WI38 (cell line): ENCODE data around the gene E4F1.

Experiments
- H3K4me3 ChIP-seq: 2 replicates; pipeline ENCODE4 v1.5.1; 2011; ENCODE audit warnings: low read depth, mild to moderate bottlenecking, control low read depth, low read length
- CTCF ChIP-seq: IDR thresholded peaks from 2 replicates; pipeline ENCODE4 v1.5.1; 2012; ENCODE audit warnings: low read depth, mild to moderate bottlenecking, control low read depth, low read length

E4F1 gene

GRCh38 chr16:2207872-2208271, 15.5 kb upstream of the E4F1 start:
- TF ChIP-seq CTCF: no peak
- H3K4me3 ChIP-seq: no peak overlapping the region

DNA sequence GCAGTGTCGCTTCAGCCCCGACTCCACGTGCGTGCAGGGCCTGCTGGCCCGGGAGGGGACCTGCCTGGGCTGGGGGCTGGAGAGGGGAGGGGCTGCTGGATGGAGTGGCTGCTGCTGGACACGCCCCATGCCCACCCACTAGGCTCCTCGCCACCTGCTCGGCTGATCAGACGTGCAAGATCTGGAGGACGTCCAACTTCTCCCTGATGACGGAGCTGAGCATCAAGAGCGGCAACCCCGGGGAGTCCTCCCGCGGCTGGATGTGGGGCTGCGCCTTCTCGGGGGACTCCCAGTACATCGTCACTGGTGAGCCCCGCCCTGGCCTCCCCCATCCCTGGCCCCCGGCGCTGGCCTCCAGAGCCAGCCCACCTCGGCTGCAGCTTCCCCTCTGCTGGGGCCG, 15.1 kb upstream of the E4F1 start:
- TF ChIP-seq CTCF: no peak
- no peak overlapping the region for H3K4me3 ChIP-seq

DNA sequence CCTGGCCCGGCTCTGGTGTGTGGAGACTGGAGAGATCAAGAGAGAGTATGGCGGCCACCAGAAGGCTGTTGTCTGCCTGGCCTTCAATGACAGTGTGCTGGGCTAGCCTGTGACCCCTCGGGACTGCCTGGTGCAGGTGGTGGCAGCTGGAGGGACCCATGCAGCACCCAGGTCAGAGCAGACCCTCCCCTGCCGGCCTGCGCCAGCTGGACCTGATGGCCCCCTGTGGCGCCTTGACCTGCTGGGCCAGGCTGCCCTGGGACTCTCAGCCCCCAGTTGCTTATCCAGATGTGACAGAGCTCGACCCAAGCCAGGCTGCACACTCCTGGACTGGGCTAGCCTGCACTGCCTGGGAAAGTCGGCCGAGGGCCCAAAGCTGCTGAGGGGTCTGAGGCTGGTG, 14.6 kb upstream of the E4F1 start:
- TF ChIP-seq CTCF: no peak
- no peak overlapping the region for H3K4me3 ChIP-seq

- TF ChIP-seq CTCF: no peak
- no peak overlapping the region for H3K4me3 ChIP-seq
Measured at GRCh38 chr16:2209258-2210008, 14.0 kb upstream of the E4F1 start.

- H3K4me3 ChIP-seq: no peak overlapping the region
- TF ChIP-seq CTCF: no peak
Measured at GRCh38 chr16:2210009-2210332, 13.4 kb upstream of the E4F1 start.

GRCh38 chr16:2210386-2211365, 12.7 kb upstream of the E4F1 start, which contains the start of gene BRICD5:
BRICD5 (minus strand) TSS chr16:2210863; CDS start chr16:2210833, 30 bp downstream.
- TF ChIP-seq CTCF: no peak

DNA sequence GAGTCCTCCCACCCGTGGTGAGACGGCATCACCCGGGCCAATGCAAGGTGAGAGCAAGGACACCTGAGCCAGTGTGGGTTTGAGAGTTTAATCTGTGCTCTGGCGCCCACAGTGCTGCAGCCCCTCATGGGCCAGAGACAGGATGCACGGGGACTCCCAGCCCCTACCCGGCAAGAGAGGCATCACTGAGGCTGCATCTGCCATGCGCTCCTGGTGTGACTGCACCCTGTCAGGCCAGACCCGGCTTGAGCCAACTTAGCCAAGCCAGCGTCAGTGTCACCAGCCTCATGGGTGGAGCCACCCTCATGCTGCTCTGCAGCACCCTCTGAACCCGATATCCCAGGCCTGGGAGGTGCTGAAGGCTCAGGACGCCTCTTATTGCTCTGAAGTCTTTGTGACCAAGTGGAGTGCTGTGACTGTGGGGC, 11.5 kb upstream of the E4F1 start:
- no peak overlapping the region for H3K4me3 ChIP-seq
- TF ChIP-seq CTCF: no peak

More at GRCh38 chr16:2210386-2211365, 12.7 kb upstream of the E4F1 start, which contains the start of gene BRICD5:
- no peak within 1 kb of the TSS for H3K4me3 ChIP-seq
